Dermis blood vessel endothelial cell (primary cell): Measurements from ENCODE around the gene MAPT. TPM values are rescaled to one million over a fixed set of nuclear protein-coding genes. Genes with fewer than 3 reads are reported as not detected.

ENCODE experiments used
- DNase-seq: peaks from one replicate; pipeline ENCODE4 v3.0.0; 2010
- total RNA-seq: library from RNA; depleted of rRNA; stranded (reverse); fragments of >200 nt; gene quantifications from 2 replicates; pipeline ENCODE4 v1.2.3, GENCODE V29; 2014

MAPT gene
- total RNA-seq, 1 donor from 2014 or later, result under 0.01 TPM

DNA sequence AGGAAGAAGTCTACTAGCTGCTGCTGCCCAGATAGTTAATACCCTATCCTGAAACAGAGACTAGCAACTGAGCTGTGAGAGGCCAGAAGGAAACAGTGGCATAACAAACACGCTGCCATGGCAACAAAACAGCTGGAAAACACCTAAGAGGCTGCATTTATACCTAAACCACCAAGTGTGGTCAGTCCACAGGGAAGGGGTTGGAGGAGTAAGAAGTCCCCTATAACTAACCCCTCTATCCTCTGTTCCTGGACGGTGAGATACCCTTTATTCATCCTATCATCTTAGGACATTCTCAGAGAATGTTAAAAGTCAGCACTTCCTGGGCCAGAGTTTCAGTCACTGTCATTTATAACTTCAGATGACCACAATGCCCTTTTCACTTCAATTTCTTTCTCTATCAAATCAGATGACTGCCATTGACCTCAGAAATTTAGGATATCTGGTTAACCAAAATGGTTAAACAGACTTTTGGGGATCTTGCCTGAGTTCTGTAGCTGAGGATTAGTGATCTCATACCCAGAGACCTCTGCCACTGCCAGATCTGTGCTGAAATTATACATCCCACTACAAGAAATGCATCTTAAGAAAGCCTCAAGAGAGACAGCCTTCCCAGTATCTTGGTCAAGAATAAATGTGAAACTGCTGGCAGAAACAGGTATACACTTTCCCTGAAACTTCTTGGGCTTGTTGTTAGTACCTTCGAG is 140.9 kb downstream of the MAPT start:
- peak; percentile 44 for DNase-seq

DNA sequence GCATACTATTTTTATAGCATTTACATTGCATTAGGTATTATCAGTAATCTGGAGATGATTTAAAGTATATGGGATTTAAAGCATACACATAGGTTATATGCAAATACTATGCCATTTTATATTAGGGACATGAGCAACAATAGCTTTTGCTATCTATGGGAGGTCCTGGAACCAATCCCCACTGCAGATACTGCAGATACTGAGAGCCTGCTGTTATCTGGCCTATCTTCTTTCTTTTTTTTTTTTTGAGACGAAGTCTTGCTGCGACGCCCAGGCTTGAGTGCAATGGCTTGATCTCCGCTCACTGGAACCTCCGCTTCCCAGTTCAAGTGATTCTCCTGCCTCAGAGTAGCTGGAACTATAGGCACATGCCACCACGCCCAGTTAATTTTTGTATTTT is 142.1 kb downstream of the MAPT start:
- no peak for DNase-seq

DNA sequence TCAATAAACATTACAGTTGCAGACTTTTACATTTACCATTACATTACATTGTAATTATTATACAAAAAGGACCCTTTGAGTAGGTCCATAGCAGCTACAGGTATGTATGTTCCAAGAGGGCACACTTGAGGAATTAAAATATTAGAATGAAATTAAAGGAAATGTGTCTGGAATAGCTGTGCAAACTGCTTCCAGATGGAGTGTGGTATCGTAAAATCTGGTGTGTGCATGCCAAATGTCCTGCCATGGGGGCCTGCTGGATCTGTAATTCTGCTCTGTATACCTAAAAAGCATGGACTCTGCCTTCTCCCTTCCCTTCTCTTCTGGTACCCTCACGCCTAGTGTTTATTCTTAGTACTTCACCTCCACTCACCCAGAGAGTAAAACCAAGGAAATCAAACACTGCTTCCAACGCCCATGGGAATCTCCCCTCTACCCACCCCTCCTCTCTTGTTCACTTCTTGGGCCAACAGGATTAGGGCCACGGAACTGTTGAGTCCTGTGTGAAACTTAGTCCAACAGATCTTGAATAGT is 143.4 kb downstream of the MAPT start:
- no peak for DNase-seq

DNA sequence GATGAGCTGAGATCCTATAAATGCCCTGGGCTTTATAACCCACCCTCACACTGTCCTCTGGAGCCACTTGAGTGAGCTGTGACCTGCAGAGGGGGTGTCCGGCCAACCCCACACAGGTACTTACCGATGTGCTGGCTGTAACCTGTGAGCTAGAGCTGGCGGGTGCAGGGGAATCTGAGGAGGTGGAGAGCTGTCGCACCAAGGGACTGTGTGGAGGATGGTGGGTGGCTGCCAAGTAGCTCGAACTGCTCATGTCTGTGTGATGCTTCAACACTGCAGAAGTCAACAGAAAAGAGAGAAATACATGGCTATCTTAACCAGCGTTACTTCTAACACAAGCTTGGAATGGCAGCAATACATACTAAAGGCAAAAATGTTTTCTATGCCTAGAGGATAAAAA is 144.1 kb downstream of the MAPT start:
- DNase-seq, result no peak

DNA sequence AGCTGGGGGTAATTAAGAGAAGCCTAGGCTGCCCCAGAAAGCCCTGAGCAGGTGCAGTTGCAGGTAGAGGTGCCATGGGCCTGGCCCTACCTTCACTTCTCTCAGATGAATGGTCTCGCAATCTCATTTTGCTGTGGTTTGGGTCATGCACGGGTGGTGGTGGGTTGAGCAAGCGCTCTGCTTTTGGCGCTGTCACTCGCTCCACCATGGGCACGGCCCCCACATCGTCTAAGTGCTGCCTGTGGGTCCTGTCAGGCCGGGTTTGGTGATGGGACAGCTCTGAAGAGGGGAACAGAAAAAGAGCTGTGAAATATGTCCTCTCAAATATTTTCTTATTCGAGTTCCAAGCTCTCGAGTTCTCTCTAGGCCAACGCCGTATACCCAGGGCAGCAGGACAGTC is 144.6 kb downstream of the MAPT start:
- DNase-seq, result no peak

DNA sequence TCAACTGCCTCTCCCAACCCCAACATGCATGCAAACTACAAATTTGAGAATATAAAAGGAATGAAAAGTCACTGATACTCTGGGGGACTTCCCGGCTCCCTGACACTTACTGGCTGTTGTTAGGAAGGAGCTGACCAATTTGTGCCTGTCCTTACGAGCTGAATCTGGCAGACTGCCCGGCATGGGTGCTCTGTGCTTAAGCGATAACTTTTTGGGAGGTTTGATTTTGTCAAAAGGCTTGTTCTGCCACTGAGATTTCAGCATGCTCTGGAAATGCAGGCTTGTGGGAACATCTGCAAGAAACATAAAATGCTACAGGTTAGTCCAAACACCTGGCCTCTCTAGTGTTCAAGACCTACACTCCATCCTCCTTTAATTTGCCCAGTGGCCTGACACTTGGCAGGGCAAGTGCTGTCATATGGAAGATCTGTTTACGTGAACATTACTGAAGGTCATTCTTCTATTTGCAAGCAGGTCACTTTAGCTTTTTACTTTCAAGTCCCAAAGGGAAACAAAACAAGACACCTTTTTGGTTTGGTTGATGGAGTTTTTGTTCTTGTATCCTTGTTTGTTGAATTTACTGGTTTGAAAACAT is 145.3 kb downstream of the MAPT start:
- no peak for DNase-seq

DNA sequence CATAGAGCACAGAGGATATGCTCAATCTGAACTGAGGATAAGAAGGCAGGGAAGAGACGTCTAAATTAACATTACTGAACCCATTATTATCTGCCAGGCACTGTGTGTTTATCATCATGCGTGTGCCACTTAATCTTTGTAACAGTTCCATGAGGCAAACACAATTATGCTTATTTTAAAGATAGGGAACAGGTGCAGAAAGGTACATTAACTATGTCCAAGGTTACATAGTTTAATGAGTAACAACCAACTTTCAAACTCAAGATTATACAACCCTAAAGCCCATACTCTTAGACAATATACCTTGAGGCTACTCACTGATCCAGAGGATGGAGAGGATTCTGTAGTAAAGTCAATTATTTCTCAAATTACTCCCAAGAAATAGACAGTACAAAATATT is 147.9 kb downstream of the MAPT start:
- DNase-seq, result no peak

DNA sequence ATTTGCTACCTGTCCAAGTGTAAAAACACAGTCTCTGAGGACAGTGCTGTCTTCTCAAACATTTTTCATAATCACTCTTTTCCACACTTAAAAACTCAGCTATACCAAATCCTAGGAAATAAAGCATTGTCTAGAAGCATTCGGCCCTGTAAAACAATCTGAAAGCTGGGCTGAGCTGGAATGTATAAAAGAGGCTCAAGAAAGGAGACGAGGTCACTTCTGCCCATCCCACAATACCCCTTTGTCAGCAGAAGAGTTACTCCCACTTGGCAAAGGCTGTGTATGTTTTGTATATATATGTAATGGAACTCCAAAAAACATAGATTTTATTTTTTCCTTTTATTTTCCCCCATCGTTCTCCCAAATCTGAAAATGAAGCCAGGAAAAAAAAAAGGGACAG is 148.6 kb downstream of the MAPT start:
- no peak for DNase-seq

DNA sequence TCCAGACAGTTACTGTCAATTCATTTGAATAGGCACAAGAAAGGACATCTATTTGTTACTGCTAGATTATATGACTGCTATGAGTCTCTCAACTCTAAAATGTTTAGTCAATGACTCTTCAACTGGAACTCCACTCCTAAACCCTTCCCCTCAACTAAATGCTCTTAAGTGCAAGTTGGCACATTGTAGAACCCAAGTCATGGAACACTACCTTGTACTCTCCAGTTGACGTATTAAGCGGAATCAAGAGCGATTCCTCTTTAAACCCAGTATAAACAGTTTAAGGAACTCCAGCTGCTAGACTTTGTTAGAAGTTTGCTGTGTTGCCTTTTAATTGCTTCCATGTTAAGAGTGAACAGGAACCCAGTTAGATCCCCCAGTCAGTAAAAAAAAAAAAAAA is 149.3 kb downstream of the MAPT start:
- DNase-seq, result no peak

DNA sequence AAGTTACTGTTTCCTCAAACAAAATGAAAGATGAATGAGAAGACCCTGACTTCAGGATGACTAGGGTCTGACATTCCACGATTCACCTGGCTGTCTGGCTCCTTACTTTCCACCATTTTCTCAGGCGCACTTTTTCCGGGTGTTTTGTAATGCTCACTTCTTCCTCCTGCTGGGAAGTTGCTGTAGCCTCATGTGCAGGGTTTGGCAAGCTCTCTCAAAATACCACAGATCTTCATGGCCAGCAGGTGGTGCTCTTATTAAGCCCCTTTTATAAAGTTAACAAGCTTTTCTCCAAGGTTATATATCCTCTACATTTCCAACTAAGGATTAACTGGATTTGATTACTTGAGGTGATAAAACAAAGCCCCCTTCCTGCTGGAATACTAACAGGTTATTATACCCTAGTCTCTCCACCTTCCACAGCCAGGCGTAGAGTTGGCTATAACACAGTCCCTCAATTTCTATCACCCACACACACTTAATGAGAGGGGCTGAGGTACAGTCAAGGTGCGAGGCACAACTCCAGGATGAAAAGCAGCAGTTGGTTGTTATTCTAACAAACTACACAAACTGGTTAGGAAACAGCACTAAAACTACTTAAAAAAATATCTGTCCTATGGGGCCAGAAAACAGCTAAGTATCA is 150.1 kb downstream of the MAPT start:
- DNase-seq, result peak; percentile 95

DNA sequence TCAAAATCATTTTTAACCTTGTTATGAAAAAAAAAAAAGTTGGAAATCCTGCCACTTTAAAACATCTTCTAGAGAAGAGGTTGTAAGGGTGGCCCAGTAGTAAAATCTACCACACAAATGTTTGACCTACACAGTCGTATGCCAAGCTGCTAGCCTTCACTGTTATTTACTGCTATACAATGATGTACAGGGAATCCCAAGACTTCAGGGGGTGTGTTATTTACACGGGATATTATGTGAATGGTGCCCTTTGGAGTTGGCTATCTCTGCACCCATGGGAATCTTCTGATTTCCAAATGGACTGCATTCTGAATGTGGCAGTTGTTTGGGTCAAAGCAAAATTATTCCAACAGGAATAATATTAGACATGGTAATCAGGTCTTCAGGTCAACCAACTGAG is 150.6 kb downstream of the MAPT start:
- DNase-seq, result no peak

DNA sequence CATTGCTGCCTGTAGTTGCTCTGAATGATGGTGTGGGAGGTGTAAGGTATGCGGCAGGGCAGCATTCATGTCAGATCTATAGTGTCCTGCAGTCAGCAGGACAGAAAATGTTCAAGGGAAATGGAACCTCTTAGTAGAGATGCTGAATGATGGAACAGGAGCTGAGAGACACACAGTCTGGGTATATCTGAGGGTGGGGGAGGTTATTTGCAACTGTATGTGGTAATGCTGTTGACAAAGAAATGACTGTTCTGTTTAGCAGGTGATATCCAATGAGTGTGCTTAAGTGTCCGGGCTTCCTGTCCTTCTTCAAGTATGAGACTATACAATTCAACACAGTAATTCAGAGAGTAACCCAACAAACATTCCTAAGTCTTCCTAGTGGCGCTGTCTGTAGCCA is 151.3 kb downstream of the MAPT start:
- no peak for DNase-seq

DNA sequence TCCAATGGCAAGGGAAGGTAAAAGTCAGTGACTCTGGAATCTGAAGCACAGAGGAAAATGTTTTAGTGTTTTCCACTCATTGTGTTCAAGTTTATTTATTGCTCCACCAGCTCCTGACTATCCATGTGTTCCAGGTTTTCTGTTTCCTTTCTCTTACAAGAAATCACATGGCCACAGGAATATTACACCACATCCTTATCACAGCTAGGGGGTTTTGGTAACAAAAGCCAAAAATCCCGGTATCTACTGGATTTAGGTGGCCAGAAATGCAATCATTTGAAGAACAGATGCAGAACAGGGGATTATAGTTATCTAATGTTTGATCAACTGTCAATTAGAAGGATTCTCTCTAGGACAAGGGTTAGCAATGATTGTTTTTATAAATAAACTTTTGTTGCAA is 152.6 kb downstream of the MAPT start:
- DNase-seq, result peak; percentile 69

DNA sequence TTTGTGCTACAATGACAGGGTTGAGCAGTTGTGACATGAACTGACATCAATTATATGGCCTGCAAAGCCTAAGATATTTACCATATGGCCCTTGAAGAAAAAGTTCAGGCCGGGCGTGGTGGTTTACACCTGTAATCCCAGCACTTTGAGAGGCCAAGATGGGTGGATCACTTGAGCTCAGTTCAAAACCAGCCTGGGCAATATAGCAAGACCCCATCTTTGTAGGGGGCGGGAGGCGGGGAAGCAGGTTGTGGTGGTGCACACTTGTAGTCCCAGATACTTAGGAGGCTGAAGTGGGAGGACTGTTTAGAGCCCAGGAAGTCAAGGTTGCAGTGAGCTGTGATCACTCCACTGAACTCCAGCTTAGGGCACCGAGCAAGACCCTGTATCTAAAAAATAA is 153.0 kb downstream of the MAPT start:
- no peak for DNase-seq

DNA sequence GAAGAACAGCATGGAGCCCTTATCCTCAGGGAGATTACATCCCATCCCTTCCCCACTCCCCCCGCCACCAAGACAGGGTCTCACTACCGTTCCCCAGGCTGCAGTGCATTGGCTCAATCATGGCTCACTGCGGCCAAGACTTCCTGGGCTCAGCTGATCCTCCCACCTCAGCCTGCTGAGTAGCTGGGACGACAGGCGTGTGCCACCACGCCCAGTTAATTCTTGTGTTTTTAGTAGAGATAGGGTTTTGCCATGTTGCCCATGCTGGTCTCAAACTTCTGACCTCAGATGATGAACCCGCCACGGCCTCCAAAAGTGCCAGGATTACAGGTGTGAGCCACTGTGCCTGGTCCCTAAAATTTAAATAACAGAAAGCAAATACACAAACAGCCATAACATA is 153.5 kb downstream of the MAPT start:
- DNase-seq, result no peak

DNA sequence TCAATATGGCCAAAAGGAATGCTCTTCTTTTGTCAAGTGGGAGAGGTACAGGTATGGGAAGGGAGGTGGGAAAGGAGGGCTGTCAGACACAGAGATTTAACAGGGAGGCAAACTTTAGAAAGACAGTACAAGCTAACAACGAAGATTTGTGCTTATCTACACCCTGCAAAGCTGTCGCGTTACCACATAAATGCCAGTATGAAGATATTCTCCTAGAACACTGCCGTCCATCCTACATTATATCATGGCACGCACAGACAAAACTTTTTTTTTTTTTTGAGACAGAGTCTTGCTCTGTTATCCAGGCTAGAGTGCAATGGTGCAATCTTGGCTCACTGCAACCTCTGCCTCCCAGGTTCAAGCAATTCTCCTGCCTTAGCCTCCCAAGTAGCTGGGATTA is 155.3 kb downstream of the MAPT start:
- no peak for DNase-seq

DNA sequence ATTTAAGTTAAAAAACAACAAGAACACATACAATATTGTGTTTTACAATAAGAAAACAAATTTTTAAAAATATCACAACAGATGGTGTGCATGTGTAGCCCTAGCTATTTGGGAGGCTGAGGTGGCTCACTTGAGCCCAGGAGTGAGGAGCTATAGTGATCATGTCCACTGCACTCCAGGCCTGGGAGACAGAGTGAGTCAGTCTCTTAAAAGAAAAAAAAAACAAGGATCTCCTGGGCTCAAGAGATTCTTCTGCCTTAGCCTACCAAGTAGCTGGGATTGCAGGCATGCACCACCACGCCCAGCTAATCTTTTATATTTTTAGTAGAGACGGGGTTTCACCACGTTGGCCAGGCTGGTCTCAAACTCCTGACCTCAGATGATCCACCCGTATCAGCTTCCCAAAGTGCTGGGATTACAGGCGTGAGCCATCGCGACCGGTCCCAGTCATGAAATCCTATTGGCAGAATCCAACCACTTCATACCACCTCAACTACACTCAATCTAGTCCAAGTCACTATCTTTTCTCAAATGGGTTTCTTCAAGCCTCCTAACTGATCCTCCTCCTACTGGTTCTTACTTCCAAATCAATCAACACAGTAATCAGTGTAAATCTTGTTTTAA is 159.7 kb downstream of the MAPT start:
- no peak for DNase-seq

DNA sequence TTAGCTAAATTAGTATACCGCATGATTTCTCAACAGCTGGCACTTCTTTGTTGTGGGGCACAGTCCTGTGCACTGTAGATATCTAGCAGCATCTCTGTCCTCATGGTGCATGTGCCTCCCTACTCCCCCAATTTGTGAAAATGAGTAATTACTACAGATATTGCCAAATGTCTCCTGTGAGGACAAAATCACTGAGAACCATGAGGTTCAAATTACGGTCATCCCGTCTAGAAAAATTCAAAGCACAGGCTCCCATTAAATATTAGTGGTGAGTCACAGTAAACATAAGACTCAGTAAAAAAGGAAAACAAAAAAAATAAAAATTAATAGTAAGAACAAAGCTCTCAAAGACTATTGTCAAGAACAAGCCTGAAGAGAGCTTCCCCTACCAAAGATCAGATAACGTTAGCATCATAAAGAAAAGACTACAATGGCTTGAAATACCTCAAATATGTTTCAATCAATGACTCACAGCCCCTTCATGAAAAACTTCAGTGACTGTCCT is 162.5 kb downstream of the MAPT start:
- peak; percentile 75 for DNase-seq

DNA sequence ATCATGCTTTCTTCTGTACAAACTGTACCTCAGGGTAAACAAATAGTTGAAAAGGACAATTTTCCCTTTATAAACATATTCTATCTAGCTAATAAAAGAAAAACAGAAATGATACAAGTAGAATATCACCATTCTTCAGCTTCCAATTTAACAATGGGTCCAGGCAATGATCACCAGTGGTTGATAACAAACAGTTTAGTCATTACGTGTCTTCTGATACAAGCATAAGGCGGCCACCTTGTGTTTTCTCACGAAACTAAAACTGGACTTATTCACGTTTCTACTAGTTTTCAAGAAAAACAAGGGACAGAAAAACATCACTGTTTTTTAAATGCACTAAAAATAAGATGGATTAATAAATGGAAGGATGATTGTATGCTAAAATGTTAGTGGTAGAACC is 163.0 kb downstream of the MAPT start:
- DNase-seq, result peak; percentile 59

DNA sequence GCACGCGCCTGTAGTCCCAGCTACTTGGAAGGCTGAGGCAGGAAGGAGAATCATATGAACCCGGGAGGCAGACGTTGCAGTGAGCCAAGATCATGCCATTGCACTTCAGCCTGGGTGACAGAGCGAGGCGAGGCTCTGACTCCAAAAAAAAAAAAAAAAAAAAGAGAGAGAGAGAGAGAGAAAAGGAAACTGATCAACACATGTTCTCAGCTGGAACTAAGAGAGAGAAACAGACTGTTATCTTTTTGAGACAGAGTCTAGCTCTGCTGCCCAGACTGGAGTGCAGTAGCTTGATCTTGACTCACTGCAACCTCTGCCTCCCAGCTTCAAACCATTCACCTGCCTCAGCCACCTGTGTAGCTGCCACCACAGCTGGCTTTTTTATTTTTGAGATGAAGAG is 165.1 kb downstream of the MAPT start:
- no peak for DNase-seq

DNA sequence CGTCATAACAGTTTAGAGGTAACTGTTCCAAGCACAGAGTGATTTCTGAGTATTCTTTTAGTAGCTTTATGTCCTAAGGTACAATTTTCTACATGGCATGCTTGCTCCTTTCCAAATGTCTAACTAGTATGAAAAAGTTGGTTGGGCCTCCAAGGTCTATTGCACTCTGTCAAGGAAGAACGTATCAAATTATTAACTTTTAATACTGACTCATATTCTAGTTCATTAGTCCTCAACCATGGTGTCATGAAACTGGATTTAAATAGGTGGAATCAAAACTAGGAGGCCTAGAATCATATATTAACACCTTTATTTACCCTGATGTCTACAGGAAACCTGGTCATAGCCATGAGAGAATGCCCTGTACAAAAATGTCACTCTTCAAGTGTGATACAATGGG is 166.1 kb downstream of the MAPT start:
- DNase-seq, result no peak

DNA sequence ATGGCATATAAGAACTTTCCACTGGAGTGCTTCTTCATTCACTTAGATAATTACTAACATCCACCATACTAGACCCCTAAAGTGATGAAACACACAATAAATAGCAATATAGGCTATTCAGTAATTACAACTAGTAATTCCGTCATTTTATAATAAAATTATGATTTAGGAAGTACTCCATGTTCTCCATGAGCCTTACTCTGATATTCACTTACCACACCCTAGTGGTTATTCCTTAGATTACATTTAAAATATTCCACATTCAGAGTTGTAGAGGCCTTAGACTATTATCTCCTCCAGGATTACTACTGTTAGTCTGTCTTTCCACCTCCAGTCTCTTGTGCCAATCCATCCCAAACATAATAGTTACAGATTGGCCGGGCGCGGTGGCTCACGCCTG is 167.1 kb downstream of the MAPT start:
- peak; percentile 45 for DNase-seq

DNA sequence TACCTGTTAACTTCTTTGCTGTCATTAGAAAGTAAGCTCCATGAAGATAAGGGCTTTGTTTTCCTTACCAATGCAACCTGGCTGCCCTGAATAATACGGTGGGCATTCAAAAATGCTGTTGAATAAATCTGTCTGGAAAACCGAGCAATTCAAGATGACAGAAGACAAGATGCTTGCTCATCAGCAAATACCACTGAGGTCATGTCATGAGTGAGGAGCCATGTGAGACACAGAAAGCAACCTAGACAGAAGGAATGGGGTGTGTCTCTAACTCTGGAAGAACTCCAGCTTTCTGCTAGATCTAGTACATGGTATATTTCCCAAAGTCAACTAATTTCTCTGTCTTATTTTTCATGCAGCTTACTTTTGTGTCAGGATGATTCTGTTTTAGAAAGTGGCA is 168.9 kb downstream of the MAPT start:
- DNase-seq, result no peak

DNA sequence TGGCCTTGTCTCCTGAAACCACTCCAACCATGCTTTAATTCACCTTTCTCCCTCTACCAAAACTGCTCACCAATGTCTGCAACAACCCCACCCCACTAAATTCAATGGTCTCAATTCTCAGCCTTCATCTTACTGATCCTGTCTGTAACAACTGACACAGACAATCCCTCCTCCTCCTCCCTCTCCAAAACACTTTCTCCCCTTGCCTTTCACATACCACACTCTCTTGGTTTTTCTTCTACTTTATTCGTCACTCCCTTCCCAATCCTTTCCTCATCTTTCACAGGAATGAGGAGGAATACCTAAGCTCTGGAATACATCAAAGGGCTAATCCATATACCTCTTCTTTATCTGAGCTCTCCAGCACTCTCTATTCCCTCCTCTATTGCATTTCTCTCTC is 170.1 kb downstream of the MAPT start:
- DNase-seq, result no peak
